ENCODE data around the gene PTP4A2. TPM values are rescaled to one million over a fixed set of nuclear protein-coding genes. Genes with fewer than 3 reads are reported as not detected.

Gene PTP4A2
- total RNA-seq, result 100 to 1,000 TPM; 281 to 449 TPM
- long read RNA-seq, transcript PTP4A2-221 (6 exons, 3,921 nt), result major isoform, 6 of 40 reads
- long read RNA-seq, partial matches to known transcripts, result 0 of 40 reads
- long read RNA-seq, other reads (novel, unspliced or antisense), result 30 of 40 reads

GRCh38 chr1:31938184-31938975 is at the start of gene PTP4A2:
Gene PTP4A2 (minus strand): TSS chr1:31938368. CDS start chr1:31919065, 19,303 bp downstream.
- DNase-seq (peak; percentile 96), ATAC-seq (peak; percentile 94 to 96)
- intact Hi-C loops (cut with DNase I), result no loop called here

GRCh38 chr1:31987135-31987619 is 49.0 kb upstream of the PTP4A2 start:
- intact Hi-C loops (cut with DNase I), result no loop called here
- ATAC-seq, result no peak
- no peak for DNase-seq

- intact Hi-C loops (cut with DNase I), result no loop called here
- DNase-seq (no peak), ATAC-seq (peak in 1 of 2 donors; percentile 23)
These were observed 47.3 kb upstream of the PTP4A2 start for GRCh38 chr1:31985430-31985829.

GRCh38 chr1:31984419-31985347 is 46.5 kb upstream of the PTP4A2 start:
- DNase-seq, result no peak
- ATAC-seq, result peak; percentile 59 to 86
- intact Hi-C loops (cut with DNase I), result no loop called here

- peak in 1 of 2 donors; percentile 9 for ATAC-seq
- intact Hi-C loops (cut with DNase I), result no loop called here
These were observed 43.8 kb upstream of the PTP4A2 start for GRCh38 chr1:31981972-31982371.

GRCh38 chr1:31981456-31981839 is 43.3 kb upstream of the PTP4A2 start:
- no peak for DNase-seq
- intact Hi-C loops (cut with DNase I), result no loop called here
- ATAC-seq, result no peak

More at GRCh38 chr1:31981972-31982371, 43.8 kb upstream of the PTP4A2 start:
- DNase-seq, result no peak

- no peak for DNase-seq
- intact Hi-C loops (cut with DNase I), result no loop called here
- no peak for ATAC-seq
These were observed 42.8 kb upstream of the PTP4A2 start for GRCh38 chr1:31980835-31981455.

- no peak for DNase-seq
- no peak for ATAC-seq
- intact Hi-C loops (cut with DNase I), result loop anchor here in 1 of 2 donors (10.0 kb wide), 1 partner anchor 86 kb away; no protein-coding TSS in a partner anchor
These were observed 40.8 kb upstream of the PTP4A2 start for GRCh38 chr1:31978843-31979400.

- DNase-seq, result no peak
- intact Hi-C loops (cut with DNase I), result loop anchor here in 1 of 2 donors (10.0 kb wide), 1 partner anchor 87 kb away; no protein-coding TSS in a partner anchor
- peak; percentile 61 to 71 for ATAC-seq
These were observed 39.4 kb upstream of the PTP4A2 start for GRCh38 chr1:31977385-31978131.

GRCh38 chr1:31976401-31976800 is 38.2 kb upstream of the PTP4A2 start:
- DNase-seq (no peak), ATAC-seq (no peak)
- intact Hi-C loops (cut with DNase I), result loop anchor here in 1 of 2 donors (10.0 kb wide), 1 partner anchor 88 kb away; no protein-coding TSS in a partner anchor

GRCh38 chr1:31970873-31971272 is 32.7 kb upstream of the PTP4A2 start:
- DNase-seq (no peak), ATAC-seq (no peak)
- intact Hi-C loops (cut with DNase I), result loop anchor here in 1 of 2 donors (10.0 kb wide), 1 partner anchor 94 kb away; no protein-coding TSS in a partner anchor

GRCh38 chr1:31961536-31961935 is 23.4 kb upstream of the PTP4A2 start:
- DNase-seq, result no peak
- intact Hi-C loops (cut with DNase I), result loop anchor here (5.0 to 10.0 kb wide), 3 partner anchors 39 to 167 kb away; no protein-coding TSS in a partner anchor
- no peak for ATAC-seq

- DNase-seq (no peak), ATAC-seq (no peak)
- intact Hi-C loops (cut with DNase I), result loop anchor here (5.0 to 10.0 kb wide), 3 partner anchors 37 to 165 kb away; no protein-coding TSS in a partner anchor
These were observed 21.6 kb upstream of the PTP4A2 start for GRCh38 chr1:31959521-31960340.

- ATAC-seq (no peak), DNase-seq (no peak)
- intact Hi-C loops (cut with DNase I), result no loop called here
These were observed 19.8 kb upstream of the PTP4A2 start for GRCh38 chr1:31957701-31958674.

GRCh38 chr1:31955917-31956736 is 18.0 kb upstream of the PTP4A2 start:
- DNase-seq (peak; percentile 86), ATAC-seq (peak; percentile 69 to 87)
- intact Hi-C loops (cut with DNase I), result no loop called here

All from left cardiac atrium (tissue), 4 donors.